GM21526 (cell line): Measurements from ENCODE around the gene RAB15.

Experiments used
- ATAC-seq: cut with Tn5 transposase; IDR thresholded peaks from one replicate; pipeline ENCODE4 v1.9.1; 2021; ENCODE audit warnings: moderate library complexity; ENCODE audit not compliant: unreplicated experiment, low FRiP score

The RAB15 gene

DNA sequence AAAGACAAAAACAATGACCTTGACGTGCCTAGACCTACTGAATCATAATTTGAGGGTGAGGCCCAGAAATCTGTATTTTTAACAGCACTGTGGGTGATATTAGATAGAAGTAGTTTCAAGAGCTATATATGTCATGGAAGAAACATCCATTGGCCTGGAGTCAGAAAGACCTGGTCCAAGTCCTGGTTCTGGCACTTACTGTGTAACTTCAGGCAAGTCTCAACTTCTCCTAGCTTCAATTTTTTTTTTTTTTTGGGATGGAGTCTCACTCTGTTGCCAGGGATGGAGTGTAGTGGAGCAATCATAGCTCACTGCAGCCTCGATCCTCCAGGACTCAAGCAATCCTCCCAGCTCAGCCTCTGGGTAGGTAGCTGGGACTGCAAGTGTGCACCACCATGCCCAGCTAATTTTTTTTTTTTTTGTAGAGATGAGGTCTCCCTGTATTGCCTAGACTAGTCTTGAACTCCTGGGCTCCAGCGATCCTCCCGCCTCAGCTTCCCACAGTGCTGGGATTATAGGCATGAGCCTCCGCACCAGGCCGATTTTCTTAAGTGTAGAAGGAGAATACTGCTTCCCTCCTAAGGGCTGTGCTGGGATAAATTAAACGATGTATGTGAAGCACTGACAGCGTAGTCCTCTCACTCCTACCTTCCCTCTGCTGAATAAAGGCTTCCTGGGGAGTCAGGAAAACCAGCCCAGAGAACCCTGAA lies 15.3 kb downstream of the RAB15 start:
- ATAC-seq: no peak

DNA sequence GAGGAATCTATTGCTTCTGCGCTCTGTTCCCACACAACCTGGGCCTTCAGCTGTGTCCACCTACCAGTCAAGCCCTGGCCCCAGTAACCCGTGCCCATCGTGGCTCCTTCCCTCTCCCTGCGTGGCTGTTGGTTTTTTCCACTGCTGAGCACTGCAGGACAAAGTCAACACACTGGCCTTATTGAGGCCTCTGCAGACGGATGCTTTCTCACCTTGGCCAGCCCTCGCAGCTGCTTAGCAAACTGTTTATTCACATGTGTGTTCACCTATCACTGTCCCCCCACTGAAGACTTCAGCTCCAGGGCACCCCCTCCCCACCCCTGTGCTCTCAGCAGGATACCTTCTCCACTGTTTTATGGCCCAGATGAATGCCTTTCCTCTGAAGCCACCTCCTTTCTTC lies 16.8 kb downstream of the RAB15 start:
- no peak for ATAC-seq

DNA sequence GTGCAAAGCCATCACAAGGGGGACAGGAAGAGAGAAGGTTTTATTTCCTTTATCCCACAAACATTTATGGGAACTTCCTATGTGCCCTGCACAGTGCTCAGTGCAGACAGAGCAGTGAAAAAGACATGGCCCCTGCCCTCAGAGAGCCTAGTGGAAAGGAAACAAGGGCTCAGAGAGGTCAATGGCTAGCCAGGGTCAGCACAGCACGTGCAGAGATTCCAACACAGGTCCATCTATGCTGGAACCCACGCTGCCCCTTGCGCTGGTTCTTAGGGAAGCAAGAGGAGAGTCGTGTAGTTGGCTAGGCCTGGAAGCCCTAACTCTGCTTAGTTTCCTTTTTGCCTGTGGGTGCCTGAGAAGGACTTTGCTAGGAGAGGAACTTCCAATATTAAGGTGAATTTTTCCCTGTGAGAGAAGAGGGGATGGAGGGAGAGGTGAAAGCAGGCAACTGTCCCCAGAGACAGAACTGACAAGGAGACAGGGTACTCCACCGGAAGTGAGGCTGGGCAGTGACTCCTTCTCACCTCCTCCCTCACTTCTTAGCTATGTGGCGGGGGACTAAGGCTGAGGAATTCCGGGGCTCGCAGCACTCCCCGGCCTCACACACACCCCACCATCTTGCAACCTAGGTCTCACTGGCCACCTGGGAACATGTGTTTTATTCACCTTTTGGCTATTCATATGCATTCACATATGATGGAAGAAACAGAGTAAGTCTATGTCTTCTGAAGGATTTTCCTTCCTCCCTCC lies 17.5 kb downstream of the RAB15 start:
- ATAC-seq: no peak

DNA sequence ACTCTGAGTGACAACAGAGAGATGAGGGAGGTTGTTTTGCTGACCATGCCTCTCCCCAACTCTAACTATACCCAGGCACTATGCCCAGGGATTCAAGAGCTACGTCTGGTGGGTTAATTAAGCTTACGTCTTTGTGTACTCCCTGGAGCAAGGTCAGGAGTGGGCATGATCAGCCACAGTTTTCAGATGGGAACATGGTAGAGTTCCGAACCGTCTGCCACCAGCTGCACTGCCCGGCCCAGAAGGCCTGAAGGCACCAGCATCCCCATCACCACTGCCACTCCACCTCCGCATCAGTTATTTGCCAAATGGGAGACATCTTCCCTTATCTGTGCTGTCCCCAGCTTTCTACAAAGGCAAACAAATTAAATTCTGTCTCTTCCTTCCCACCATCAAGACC lies 18.5 kb downstream of the RAB15 start:
- no peak for ATAC-seq

DNA sequence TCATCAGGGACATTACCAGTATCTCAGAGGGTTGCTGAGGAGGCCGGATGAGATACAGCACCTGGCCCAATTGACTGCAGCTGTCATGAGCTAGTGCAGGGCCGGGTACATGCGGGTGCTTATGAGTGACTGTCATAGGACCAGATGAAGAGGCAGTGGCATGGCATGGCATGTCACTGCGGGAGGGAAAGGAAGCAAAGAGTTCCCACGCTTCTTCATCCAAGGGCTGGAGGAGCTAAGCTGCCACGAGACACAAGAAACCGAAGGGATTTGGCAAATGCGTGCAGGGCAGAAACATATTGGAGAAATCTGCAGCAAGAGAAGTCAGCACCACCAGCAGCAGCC lies 18.9 kb downstream of the RAB15 start:
- no peak for ATAC-seq

DNA sequence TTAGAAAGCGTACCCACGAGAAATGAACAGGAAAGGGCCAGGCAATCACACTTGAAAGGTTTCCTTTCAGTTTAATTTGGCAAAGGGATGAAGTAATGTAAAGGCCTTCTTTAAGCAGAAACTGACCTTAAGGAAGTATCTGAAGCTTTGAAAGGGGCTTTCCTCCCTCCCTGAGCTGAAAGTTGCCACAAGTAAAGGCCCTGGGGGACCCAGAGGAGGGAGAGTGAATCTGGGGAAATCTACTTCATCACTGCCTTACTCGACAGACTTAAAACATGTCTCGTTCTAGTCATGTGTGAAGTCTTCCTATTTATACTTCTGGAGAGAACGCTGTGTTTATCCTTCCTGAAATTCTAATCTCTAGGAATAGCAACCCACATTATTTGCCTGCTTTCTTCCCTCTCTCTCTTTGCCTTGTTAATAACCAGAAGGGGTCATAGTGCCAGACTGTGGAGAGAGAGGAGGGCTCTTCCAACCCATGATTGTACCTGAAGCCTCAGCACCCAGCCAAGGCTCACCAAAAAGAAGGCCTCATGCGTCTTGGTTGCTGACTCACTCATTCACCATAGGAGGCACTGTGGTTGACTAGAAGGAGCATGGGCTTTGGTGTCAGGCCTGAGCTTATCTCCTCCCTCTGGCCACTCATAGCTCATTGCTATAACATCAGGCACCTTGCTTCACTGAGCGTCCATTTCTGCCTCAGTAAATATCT lies 19.4 kb downstream of the RAB15 start:
- no peak for ATAC-seq

DNA sequence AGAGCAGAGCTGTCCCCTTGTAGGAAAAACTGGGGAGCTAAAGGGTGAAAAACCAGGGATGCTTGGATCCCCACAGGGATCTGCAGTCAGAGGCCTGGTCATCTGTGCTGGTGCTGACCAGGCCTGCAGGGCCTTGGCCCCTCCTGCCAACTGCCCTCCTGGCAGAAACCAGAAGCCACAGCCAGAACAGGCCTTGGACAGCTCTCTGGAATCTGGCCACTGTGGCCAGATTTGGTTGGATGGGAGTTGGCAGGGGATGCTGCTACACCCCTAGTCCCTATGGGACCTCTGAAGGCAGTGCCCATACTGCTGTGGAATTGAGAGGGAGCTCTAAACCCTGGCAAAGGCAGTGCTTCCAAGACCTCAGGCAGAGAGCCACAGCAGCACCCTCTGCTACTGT lies 20.4 kb downstream of the RAB15 start:
- no peak for ATAC-seq

DNA sequence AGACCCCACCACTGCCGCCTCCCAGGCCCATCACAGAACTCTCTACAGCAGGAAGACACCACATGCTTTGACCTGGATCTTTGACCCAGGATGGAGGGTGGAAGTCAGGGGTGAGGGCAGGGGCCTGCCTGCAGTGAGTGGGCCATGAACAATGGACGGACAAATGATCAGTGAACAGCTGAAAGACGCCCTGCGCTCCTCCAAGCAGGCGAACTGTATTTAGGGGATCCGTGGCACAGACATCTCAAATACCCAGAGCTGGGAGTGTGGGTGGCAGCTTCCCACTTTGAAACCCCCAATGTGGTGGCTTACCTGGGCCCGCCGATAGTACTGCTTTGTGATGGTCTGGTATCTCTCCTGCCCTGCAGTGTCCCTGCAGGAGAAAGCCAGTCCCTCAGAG lies 20.8 kb downstream of the RAB15 start:
- no peak for ATAC-seq

DNA sequence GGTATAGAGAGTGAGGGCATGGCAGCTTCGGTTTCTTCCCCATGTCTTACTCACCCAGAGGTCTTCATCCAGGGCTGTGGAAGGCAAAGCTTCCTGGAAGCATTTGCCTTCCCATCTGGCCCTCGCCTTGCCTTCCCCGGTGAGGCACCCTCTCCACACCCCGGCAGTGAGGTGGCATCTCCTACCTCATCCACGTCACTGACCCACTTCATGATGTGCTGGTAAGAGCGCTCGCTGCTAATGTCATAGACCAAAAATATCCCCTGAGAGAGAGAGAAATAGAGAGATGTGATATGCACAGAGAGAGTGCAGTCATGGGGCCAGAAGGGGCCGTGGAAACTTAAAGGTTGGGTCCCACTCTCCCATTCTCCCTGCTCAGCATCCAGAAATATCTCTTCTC lies 21.2 kb downstream of the RAB15 start:
- ATAC-seq: no peak

DNA sequence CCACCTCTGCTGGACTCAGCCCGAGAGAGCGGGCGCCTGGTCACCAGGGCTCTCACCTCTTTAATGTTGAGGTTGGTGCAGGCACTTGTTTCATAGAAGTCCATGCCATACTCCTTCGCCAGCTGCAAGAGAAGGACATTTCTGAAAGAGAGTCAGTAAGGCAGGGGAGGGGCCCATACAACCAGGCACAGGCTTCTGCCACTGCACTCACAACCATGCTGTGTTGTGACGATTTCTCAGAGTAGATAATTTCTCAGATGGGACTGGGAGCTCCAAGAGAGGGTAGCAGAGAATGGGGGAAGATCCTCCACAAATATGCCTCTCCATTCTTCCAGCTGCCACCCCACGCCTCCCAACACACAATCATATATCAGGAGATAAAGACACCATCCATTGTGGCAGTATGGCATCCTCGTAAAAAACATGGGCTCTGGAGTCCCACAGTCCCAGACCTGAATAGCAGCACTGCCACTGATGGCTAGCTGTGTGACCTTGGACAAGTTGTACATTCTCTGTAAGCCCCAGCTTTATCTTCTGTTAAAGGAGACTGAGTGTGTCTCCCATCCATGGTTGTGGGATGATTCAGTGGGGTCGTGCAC lies 23.4 kb downstream of the RAB15 start:
- no peak for ATAC-seq

DNA sequence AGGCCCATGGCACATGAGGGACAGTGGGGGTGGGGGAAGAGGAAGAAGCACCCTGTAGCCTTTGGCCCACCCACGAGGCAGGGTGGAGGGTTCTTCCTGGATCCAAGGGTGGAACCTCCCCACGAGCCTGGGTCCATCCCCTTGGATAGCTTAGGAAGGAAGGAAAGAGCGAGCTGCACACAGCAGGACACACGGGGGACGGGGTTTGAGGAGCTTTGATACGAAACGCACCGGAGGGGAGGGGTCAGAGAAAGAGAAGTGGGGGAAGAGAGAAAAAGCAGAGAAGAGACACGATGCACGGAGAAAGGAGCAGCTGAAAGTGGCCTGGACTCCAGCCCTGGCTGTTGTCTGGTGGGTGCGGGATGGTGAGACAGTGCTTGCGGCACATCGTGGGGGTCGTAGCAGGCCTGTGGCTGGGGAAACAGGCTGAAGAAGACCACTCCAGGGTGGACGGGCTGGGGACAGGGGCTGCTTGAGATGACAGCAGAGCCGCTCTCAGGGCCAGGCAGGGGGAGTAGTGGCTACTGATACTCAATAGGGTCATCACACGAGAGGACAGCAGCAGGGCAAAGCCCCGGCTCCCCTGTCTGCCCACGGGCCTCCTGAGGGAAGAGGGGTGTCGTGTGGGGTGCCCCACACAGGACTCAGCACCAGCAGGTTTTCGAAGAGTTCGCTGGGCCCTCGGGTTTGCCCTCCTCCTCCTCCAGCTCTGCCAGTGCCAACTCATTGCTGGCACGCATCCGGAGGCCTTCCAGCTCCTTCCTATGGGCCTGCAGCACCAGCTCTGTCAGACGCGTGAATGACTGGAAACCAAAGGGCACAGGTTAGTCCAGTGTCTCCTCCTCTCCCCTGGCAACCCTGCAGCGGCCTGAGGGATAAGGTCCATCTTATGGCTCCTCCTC lies 24.2 kb downstream of the RAB15 start:
- ATAC-seq: no peak

DNA sequence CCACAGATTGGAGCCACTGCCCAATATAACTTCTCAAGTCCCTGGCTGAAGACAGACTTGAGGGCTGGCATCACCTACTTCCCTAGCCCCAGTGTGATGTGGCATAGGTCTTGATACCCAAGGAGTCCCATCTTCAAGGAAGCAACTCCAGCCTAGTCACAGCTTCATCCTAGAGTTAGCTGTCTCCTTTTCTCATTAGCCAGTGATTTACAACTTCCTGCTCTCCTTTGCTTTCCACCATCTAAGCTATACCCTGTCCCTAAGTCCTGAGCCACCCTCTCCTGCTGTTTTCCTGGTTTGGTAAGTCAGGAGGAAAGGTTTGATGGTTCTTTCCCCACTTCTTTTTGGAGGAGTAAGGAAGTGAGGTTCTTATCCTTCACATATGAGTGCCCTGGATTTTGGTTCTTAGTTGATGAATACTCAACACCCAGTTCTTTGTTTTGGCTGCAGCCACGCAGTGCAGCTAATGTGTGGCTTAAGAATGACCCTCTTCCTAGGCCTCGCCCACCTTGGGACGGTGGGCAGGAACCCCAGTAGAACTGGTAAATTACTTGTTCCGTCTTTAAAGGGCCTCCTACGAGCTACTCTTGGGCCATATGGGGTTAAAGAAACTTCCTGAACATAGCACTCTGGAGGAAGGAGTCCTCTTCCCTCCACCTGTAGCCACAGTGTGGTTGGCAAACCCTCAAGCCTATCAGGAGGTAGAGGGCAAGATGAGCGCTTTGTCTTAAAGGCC lies 25.7 kb downstream of the RAB15 start:
- ATAC-seq: no peak

DNA sequence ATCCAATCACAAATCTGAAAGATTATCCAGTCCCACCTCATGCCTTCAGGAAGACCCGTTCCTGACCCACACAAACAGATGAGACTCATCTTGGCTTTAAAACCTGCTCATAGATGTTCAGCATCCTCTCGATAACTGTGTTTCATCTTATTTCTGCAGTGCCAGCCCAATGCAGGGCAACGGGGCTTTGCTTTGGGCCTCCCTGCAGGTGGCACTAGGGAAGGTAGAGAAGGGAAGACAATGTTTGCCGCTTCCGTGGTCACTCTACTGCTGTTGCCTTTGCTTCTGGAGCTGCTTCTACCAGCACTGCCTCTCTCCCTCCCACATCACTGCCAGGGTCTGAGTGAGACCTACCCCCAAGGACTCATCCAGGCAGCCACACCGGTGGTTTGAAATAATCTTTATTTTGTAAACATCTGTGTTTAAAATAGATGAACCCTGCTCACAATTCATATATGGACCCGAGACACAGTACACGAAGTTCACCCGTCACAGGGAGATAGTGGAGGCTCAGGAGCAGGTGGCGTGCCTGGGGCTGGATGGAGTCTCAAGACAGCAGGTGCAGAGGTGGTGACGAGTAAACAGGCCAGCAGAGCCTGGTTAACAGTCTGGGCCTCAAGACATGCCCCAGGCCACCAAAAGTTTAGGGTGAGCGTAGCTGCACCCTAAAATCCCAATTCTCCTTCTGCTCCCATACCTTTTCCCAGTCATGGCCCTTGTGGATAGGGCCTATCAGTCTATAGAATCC lies 26.5 kb downstream of the RAB15 start:
- ATAC-seq: no peak

DNA sequence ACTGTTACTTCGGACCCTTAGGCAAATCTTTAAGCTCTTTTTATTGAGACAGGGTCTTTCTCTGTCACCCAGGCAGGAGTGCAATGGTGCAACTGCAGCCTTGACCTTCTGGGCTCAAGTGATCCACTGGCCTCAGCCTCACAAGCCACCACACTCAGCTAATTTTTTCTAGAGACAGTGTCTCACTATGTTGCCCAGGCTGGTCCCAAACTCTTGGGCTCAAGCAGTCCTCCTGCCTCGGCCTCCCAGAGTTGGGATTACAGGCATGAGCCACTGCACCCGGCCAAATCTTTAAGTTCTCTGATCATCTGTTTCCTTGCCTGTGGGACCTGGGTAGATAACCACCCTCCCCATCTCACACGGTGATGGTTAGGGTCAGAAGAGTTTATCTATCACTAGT lies 27.3 kb downstream of the RAB15 start:
- ATAC-seq: no peak

DNA sequence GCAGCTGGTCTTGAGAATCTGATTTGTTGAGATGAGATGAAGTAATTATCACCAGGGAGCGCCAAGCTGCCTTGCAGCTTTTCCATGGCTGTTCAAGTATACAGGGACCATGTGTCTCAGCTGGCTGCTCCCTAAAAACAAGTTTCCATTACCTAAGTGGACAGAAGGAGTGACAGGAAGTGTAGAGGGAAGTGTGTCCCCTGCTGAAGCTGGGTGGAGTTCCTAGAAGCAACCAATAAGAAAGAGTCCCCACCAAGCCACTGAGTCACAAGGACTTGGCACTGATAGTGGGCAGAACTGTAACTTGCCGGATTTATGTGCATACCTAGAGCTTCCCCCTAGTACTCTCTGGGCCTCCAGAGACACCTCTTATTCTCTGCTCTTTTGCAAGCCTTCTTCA lies 28.1 kb downstream of the RAB15 start:
- no peak for ATAC-seq

DNA sequence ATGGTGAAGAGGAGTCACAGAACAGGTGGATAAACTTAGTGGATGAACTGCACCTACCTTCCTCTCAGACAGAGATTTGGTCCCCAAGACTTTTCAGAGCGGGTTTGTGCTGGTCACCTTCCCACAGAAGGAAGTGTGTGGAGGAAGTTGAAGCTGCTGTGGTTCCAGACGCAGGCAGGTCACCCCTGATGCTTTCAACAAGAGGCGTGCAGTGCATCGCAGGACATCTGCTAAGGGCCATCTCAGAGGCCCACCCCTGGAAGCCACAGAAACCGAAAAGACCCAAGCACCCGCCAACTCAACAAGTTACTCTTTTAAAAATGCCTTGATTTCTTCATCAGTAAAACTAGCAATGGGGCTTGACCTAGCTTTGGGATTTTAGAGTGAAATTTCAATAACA lies 28.6 kb downstream of the RAB15 start:
- ATAC-seq: no peak

DNA sequence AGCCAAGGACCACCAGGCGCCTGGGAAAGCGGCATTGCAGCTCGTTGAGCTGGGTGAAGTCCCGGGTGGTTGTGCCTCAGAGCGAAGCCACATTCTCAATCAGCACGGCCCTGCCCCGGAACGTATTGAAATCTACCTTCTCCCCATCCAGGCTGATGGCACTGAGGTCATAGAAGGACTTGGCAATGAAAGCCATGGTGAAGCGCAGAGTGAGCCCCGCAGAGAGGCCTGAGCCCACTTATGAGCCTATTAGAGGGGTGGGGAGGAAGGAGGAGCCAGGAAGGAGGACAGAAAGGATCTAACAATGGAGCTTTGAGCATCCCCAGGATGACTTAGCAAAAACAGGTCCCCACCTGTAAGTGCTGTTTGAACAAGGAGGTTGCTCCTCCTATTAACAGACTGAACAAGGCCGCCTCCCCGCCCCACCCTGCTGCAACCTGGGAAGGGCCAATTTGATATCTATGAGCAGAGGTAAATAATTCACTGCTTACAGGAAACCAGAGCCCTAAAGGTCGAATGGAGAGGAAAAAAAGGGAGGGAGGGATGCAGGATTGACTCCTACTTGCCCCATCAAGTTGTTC lies 29.5 kb downstream of the RAB15 start, which contains the start of gene GPX2:
TSS of gene GPX2 (minus strand) at position 215 of the 581 bp plus-strand sequence. CDS start at position 196, 19 bp downstream.
- no peak for ATAC-seq

DNA sequence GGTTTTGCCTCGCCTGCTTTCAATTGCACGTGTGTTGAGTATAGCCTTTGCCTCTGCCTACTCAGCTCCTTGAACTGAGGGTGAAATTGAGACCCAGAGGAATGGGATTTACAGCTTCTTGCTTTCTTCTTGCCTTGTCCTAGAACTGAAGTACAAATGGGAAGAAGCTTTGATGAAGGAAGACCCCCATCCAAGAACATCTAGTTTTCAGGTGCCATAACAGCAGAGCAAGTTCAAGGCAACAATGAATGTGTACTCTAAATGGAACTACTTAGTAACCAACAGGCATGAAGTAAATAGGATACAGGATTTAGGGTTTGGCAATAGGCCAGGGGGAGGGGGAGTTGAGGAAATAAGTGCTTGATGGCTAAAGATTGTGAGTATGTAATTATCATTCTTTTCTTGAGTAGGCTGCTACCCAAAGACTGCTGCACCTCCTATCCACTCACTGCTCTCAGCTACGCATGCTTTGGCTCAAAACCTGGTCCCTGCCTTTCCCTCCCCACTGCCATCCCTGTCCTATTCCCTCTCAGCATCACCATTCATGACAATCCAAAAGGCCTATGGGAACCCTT lies 31.7 kb downstream of the RAB15 start:
- no peak for ATAC-seq
